PC-3 (cell line): ENCODE measurements around the gene MIA. TPM values are rescaled to one million over a fixed set of nuclear protein-coding genes. Genes with fewer than 3 reads are reported as not detected.
A peak's percentile ranks its signal among the peaks of the same experiment; 100 is the strongest.

Experiments used
- ATAC-seq: fragments of 200-7000 bp; cut with Tn5 transposase; 2 replicates; pipeline ENCODE4 v1.9.1; 2020; ENCODE audit warnings: mild to moderate bottlenecking, moderate library complexity
- BruUV-seq: library from RNA; stranded (reverse); fragments of 400-500 nt; replicated peaks from 2 replicates; lab custom pipeline; 2021; lab: Mats Ljungman, UMichigan
- CTCF ChIA-PET: fragments of 300-600 bp; sonication (Branson Sonifier 250); formaldehyde crosslinking; loops from one replicate; lab custom pipeline; 2022; ENCODE audit warnings: antibody characterized with exemption; lab: Charles Lee
- POLR2A ChIA-PET: fragments of 300-600 bp; sonication (Branson Sonifier 250); formaldehyde crosslinking; loops from one replicate; lab custom pipeline; 2022; ENCODE audit warnings: antibody characterized with exemption; ENCODE audit not compliant: unreplicated experiment; lab: Charles Lee
- DNase-seq: peaks from one replicate; pipeline ENCODE4 v3.0.0-alpha.2; 2015
- H2AFZ ChIP-seq: fragments of 300-600 bp; sonication (generic); 2 replicates; pipeline ENCODE4 v1.6.0; 2016; ENCODE audit warnings: antibody characterized with exemption, low read length
- H3F3A ChIP-seq: fragments of 300-600 bp; sonication (generic); one replicate; pipeline ENCODE4 v1.6.0; 2017; ENCODE audit warnings: antibody characterized with exemption, low read length, control low read depth, mild to moderate bottlenecking; ENCODE audit not compliant: unreplicated experiment
- H3K27ac ChIP-seq: fragments of 300-600 bp; sonication (generic); 2 replicates; pipeline ENCODE4 v1.5.1; 2016; ENCODE audit warnings: mild to moderate bottlenecking, low read length
- H3K27me3 ChIP-seq: fragments of 300-600 bp; sonication (generic); 2 replicates; pipeline ENCODE4 v1.6.1; 2016; ENCODE audit warnings: low read length, mixed read lengths
- H3K36me3 ChIP-seq: fragments of 300-600 bp; sonication (generic); 2 replicates; pipeline ENCODE4 v1.6.1; 2016; ENCODE audit warnings: low read depth, mixed run types, low read length, mixed read lengths
- H3K4me1 ChIP-seq: fragments of 300-600 bp; sonication (generic); 2 replicates; pipeline ENCODE4 v1.5.1; 2016; ENCODE audit warnings: low read length; ENCODE audit not compliant: insufficient read depth
- H3K4me2 ChIP-seq: fragments of 300-600 bp; sonication (generic); 2 replicates; pipeline ENCODE4 v1.6.0; 2016; ENCODE audit warnings: low read length
- H3K4me3 ChIP-seq: fragments of 300-600 bp; sonication (generic); 2 replicates; pipeline ENCODE4 v1.5.1; 2016; ENCODE audit warnings: mild to moderate bottlenecking, low read length, mixed read lengths
- H3K79me2 ChIP-seq: fragments of 300-600 bp; sonication (generic); 2 replicates; pipeline ENCODE4 v1.6.1; 2017; ENCODE audit warnings: low read length, mixed read lengths
- H3K9ac ChIP-seq: fragments of 300-600 bp; sonication (generic); 2 replicates; pipeline ENCODE4 v1.6.0; 2016; ENCODE audit warnings: mild to moderate bottlenecking, low read length
- H3K9me2 ChIP-seq: fragments of 300-600 bp; sonication (generic); replicated peaks from 2 replicates; pipeline ENCODE4 v1.6.1; 2016; ENCODE audit warnings: mixed run types, low read length, mixed read lengths
- H3K9me3 ChIP-seq: fragments of 300-600 bp; sonication (generic); 2 replicates; pipeline ENCODE4 v1.6.1; 2016; ENCODE audit warnings: low read length, mixed read lengths
- H4K20me1 ChIP-seq: fragments of 300-600 bp; sonication (generic); 2 replicates; pipeline ENCODE4 v1.6.1; 2016; ENCODE audit warnings: low read length, mixed read lengths
- EZH2 ChIP-seq: fragments of 300-600 bp; sonication (generic); IDR thresholded peaks from one replicate; pipeline ENCODE4 v1.6.1; 2017; ENCODE audit warnings: antibody characterized with exemption, mild to moderate bottlenecking, low read length; ENCODE audit not compliant: unreplicated experiment
- EZH2phosphoT487 ChIP-seq: fragments of 300-600 bp; sonication (generic); IDR thresholded peaks from 2 replicates; pipeline ENCODE4 v1.6.1; 2018; ENCODE audit warnings: mild to moderate bottlenecking, antibody characterized with exemption, low read length, borderline replicate concordance
- intact Hi-C: fragments of 100-400 bp; cut with micrococcal nuclease; formaldehyde crosslinking; loops from 2 replicates; pipeline ENCODE4 v1.9.0; 2023
- total RNA-seq: library from RNA; depleted of rRNA; stranded (reverse); fragments of >200 nt; gene quantifications from 2 replicates; pipeline ENCODE4 v1.2.3, GENCODE V29; 2014
- TF ChIP-seq, protein P1 (sequence below): fragments of 300-600 bp; sonication (generic); conservative IDR thresholded peaks from 2 replicates; pipeline ENCODE4 v1.5.1; 2017; ENCODE audit warnings: antibody characterized with exemption, low read depth, mild to moderate bottlenecking, low read length

The MIA gene
- total RNA-seq, 1 experiment from 2014 or later: not detected

DNA sequence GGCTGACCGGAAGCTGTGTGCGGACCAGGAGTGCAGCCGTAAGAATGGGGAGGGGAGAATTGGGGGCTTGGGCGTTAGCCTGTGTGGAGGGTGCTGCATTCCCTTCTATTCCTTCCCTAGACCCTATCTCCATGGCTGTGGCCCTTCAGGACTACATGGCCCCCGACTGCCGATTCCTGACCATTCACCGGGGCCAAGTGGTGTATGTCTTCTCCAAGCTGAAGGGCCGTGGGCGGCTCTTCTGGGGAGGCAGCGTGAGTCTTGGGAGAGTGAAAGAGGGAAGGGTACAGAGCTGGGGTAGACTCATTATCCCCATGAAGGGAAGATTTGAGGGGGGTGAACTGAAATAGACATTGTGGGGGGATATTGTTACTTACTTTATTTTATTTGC, 306 bp downstream of the MIA start:
- Histone ChIP-seq H3K4me3 (no peak overlapping the region), H3K9me3 (no peaks in the 10 kb centered on the region), H4K20me1 (no peaks in the 10 kb centered on the region), H3K4me1 (peaks cover 13% of the 10 kb centered on the region; the same call in 1 of the 2 replicates), H3K9ac (no peak overlapping the region), H3K4me2 (no peak overlapping the region), H3K27ac (no peak overlapping the region), H3F3A (no peaks in the 10 kb centered on the region), H3K27me3 (no peaks in the 10 kb centered on the region), H3K36me3 (no peaks in the 10 kb centered on the region), H3K9me2 (no peaks in the 10 kb centered on the region), H3K79me2 (no peaks in the 10 kb centered on the region), H2AFZ (no peak overlapping the region)
- TF ChIP-seq, protein P1, sequence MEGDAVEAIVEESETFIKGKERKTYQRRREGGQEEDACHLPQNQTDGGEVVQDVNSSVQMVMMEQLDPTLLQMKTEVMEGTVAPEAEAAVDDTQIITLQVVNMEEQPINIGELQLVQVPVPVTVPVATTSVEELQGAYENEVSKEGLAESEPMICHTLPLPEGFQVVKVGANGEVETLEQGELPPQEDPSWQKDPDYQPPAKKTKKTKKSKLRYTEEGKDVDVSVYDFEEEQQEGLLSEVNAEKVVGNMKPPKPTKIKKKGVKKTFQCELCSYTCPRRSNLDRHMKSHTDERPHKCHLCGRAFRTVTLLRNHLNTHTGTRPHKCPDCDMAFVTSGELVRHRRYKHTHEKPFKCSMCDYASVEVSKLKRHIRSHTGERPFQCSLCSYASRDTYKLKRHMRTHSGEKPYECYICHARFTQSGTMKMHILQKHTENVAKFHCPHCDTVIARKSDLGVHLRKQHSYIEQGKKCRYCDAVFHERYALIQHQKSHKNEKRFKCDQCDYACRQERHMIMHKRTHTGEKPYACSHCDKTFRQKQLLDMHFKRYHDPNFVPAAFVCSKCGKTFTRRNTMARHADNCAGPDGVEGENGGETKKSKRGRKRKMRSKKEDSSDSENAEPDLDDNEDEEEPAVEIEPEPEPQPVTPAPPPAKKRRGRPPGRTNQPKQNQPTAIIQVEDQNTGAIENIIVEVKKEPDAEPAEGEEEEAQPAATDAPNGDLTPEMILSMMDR: no peak
- intact Hi-C loops: no loop called here
- ChIA-PET POLR2A (no interaction called here), CTCF (no interaction called here)
- DNase-seq (no peak), ATAC-seq (no peak)
- BruUV-seq: no TSS peak

DNA sequence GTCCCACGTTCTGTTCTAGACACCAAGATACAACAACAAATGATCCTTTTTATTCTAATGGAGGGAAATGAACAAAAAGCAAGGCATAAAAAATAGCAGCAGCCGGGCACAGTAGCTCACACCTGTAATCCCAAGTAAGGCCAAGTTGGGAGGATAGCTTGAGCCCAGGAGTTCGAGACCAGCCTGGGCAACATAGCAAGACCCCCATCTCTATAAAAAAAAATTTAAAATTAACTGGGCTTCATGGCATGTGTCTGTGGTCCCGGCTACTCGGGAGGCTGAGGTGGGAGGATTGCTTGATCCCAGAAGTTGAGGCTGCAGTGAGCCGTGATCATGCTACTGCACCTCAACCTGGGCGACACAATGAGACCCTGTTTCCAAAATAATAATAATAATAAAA, 1.0 kb downstream of the MIA start:
- H3K4me1 ChIP-seq: peaks cover 13% of the 10 kb centered on the region; the same call in 1 of the 2 replicates
- H3K36me3 ChIP-seq: no peaks in the 10 kb centered on the region
- no peaks in the 10 kb centered on the region for H3F3A ChIP-seq
- no peak overlapping the region for H3K4me3 ChIP-seq
- TF ChIP-seq EZH2 (no peak), EZH2phosphoT487 (no peak)
- TF ChIP-seq, protein P1: no peak
- ChIA-PET CTCF (no interaction called here), POLR2A (no interaction called here)
- no peaks in the 10 kb centered on the region for H3K79me2 ChIP-seq
- no peak overlapping the region for H3K27ac ChIP-seq
- no peaks in the 10 kb centered on the region for H3K9me3 ChIP-seq
- intact Hi-C loops: no loop called here
- ATAC-seq (no peak), DNase-seq (no peak)
- 0 out of 2 replicates have a peak overlapping the region, but pooled peaks have one; percentile 98 for H3K4me2 ChIP-seq
- no peaks in the 10 kb centered on the region for H4K20me1 ChIP-seq
- H3K27me3 ChIP-seq: no peaks in the 10 kb centered on the region
- H2AFZ ChIP-seq: no peak overlapping the region
- H3K9ac ChIP-seq: no peak overlapping the region
- no TSS peak for BruUV-seq
- no peaks in the 10 kb centered on the region for H3K9me2 ChIP-seq

DNA sequence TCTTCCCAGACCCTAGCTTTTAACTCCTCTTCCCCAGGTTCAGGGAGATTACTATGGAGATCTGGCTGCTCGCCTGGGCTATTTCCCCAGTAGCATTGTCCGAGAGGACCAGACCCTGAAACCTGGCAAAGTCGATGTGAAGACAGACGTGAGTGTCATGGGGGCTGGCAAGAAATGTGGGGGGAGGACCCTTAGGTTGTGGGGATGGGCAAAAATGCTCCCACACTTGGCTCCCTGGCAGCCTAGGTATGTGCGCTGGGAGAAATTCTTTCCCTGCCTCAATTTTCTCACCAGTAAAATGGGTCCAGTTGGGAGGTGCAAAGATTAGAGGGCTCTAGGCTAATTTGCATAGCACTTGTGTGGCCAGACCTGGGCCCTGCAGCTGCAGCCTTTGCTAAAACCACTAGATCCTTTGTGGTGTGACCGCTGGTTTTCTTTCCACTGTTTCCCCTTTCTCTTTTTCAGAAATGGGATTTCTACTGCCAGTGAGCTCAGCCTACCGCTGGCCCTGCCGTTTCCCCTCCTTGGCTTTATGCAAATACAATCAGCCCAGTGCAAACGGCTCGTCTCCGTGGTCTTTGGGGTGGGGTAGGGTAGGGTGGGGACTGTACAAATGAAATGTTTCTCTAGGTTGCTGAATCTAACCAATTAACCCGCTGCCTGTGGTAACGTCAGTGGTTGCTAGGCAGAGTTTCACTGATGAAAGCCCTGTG, 1.8 kb downstream of the MIA start:
- Histone ChIP-seq H3F3A (no peaks in the 10 kb centered on the region), H3K9ac (peak overlapping the region; percentile 58), H3K27me3 (no peaks in the 10 kb centered on the region), H3K4me3 (peak overlapping the region; percentile 74), H2AFZ (peak overlapping the region; percentile 95), H3K27ac (peak overlapping the region; percentile 72), H3K9me3 (no peaks in the 10 kb centered on the region), H3K4me1 (peaks cover 13% of the 10 kb centered on the region; the same call in 1 of the 2 replicates), H3K36me3 (no peaks in the 10 kb centered on the region), H4K20me1 (no peaks in the 10 kb centered on the region), H3K79me2 (no peaks in the 10 kb centered on the region), H3K9me2 (no peaks in the 10 kb centered on the region), H3K4me2 (peak overlapping the region; percentile 98)
- ChIA-PET POLR2A (interaction anchor here (0.5 to 1.0 kb wide), 3 partner anchors 12 to 1073 kb away, joined by 3 to 7 read pairs (median 3); partner anchors contain the start of genes ACTMAP and SNRPA), CTCF (interaction anchor here (0.7 to 0.8 kb wide), 2 partner anchors 22 to 131 kb away, joined by 3 read pairs; partner anchors contain the start of gene EGLN2)
- TF ChIP-seq EZH2 (no peak), EZH2phosphoT487 (no peak)
- intact Hi-C loops: no loop called here
- ATAC-seq (peak; percentile 76), DNase-seq (peak; percentile 85)
- BruUV-seq: no TSS peak
